Subcutaneous adipose tissue (tissue), 4 donors: Measurements from ENCODE around the gene SECISBP2. TPM values are rescaled to one million over a fixed set of nuclear protein-coding genes. Genes with fewer than 3 reads are reported as not detected.

Experiments
- CTCF ChIP-seq: fragments of 450-650 bp; IDR thresholded peaks from one replicate; pipeline ENCODE4 v1.5.1; 2016; ENCODE audit warnings: low read depth, mild to moderate bottlenecking, control low read depth, antibody characterized with exemption, moderate library complexity
- total RNA-seq, 4 donors: library from RNA; depleted of rRNA; stranded (reverse); fragments of >200 nt; gene quantifications; one replicate each; pipeline ENCODE4 v1.1.0, GENCODE V29; 2016

The SECISBP2 gene
- total RNA-seq, 4 donors from 2014 or later, result 44.4 to 71.0 (median 55.1) TPM

- no peak for TF ChIP-seq CTCF
Measured at GRCh38 chr9:89388084-89388867, 70.0 kb downstream of the SECISBP2 start.

- no peak for TF ChIP-seq CTCF
Measured at GRCh38 chr9:89388868-89389177, 70.5 kb downstream of the SECISBP2 start.

GRCh38 chr9:89390068-89390555, 71.8 kb downstream of the SECISBP2 start:
- no peak for TF ChIP-seq CTCF

GRCh38 chr9:89390578-89391116, 72.3 kb downstream of the SECISBP2 start:
- TF ChIP-seq CTCF, result no peak

- TF ChIP-seq CTCF, result no peak
Measured at GRCh38 chr9:89391585-89391984, 73.3 kb downstream of the SECISBP2 start.

GRCh38 chr9:89394412-89394811, 76.1 kb downstream of the SECISBP2 start:
- TF ChIP-seq CTCF, result no peak

GRCh38 chr9:89395931-89396710, 77.8 kb downstream of the SECISBP2 start:
- TF ChIP-seq CTCF, result no peak
